ENCODE data around the gene TEX52.

The TEX52 gene

GRCh38 chr12:2857021-2857431 is at the start of gene TEX52:
TEX52 (minus strand) TSS chr12:2857039; CDS start chr12:2857026, 13 bp downstream.
- no peaks in the 10 kb centered on the region for H3K79me2 ChIP-seq (ENCODE audit: insufficient read depth, low read length)
- peaks cover 39% of the 10 kb centered on the region for H3K36me3 ChIP-seq (ENCODE audit: insufficient read depth, low read length)
- no peak within 1 kb of the TSS for H2AFZ ChIP-seq (ENCODE audit: low read depth, low read length)
- H3K4me3 ChIP-seq (ENCODE audit: low read depth in 1 of 2, low read length in 2 of 2): no peak within 1 kb of the TSS
- H3K4me1 ChIP-seq (ENCODE audit: insufficient read depth, low read length): no peaks in the 10 kb centered on the region
- H3K9ac ChIP-seq (ENCODE audit: low read depth, low read length): no peak within 1 kb of the TSS
- no peak within 1 kb of the TSS for H3K4me2 ChIP-seq (ENCODE audit: insufficient read depth, low read length)
- H3K9me3 ChIP-seq (ENCODE audit: insufficient read depth, low read length, severe bottlenecking): no peaks in the 10 kb centered on the region
- TF ChIP-seq CTCF (IDR thresholded peaks at IDR 0.05; ENCODE audit: borderline replicate concordance, extremely low read depth, low read length, poor library complexity, severe bottlenecking) (no peak), EZH2 (IDR thresholded peaks at IDR 0.05; ENCODE audit: borderline replicate concordance, low read depth, low read length, severe bottlenecking) (no peak)
- H4K20me1 ChIP-seq (ENCODE audit: insufficient read depth, low read length): peaks cover 12% of the 10 kb centered on the region; the same call in 1 of the 2 replicates
- no peak for DNase-seq
- peak; percentile 29 for ATAC-seq (ENCODE audit: insufficient read depth, low read depth)
- H3K27me3 ChIP-seq (ENCODE audit: insufficient read depth, low read length, poor library complexity): no peaks in the 10 kb centered on the region
- no peak within 1 kb of the TSS for H3K27ac ChIP-seq (ENCODE audit: low read length)

GRCh38 chr12:2904260-2904659 is 47.4 kb upstream of the TEX52 start:
- peaks cover 8% of the 10 kb centered on the region; the same call in 1 of the 2 replicates for H3K79me2 ChIP-seq (ENCODE audit: insufficient read depth, low read length)
- no peak overlapping the region for H2AFZ ChIP-seq (ENCODE audit: low read depth, low read length)
- no peaks in the 10 kb centered on the region for H3K27me3 ChIP-seq (ENCODE audit: insufficient read depth, low read length, poor library complexity)
- no peak overlapping the region for H3K4me2 ChIP-seq (ENCODE audit: insufficient read depth, low read length)
- H3K9ac ChIP-seq (ENCODE audit: low read depth, low read length): no peak overlapping the region
- H3K9me3 ChIP-seq (ENCODE audit: insufficient read depth, low read length, severe bottlenecking): no peaks in the 10 kb centered on the region
- H3K27ac ChIP-seq (ENCODE audit: low read length): no peak overlapping the region
- TF ChIP-seq CTCF (IDR thresholded peaks at IDR 0.05; ENCODE audit: borderline replicate concordance, extremely low read depth, low read length, poor library complexity, severe bottlenecking): no peak
- no peak for TF ChIP-seq EZH2 (IDR thresholded peaks at IDR 0.05; ENCODE audit: borderline replicate concordance, low read depth, low read length, severe bottlenecking)
- ATAC-seq (ENCODE audit: insufficient read depth, low read depth) (no peak), DNase-seq (no peak)
- H3K4me1 ChIP-seq (ENCODE audit: insufficient read depth, low read length): no peaks in the 10 kb centered on the region
- no peak overlapping the region for H3K4me3 ChIP-seq (ENCODE audit: low read depth in 1 of 2, low read length in 2 of 2)
- no peaks in the 10 kb centered on the region for H3K36me3 ChIP-seq (ENCODE audit: insufficient read depth, low read length)
- H4K20me1 ChIP-seq (ENCODE audit: insufficient read depth, low read length): no peaks in the 10 kb centered on the region; the same call in 1 of the 2 replicates

- Histone ChIP-seq H4K20me1 (ENCODE audit: insufficient read depth, low read length) (no peaks in the 10 kb centered on the region), H2AFZ (ENCODE audit: low read depth, low read length) (no peak overlapping the region), H3K9me3 (ENCODE audit: insufficient read depth, low read length, severe bottlenecking) (no peaks in the 10 kb centered on the region), H3K9ac (ENCODE audit: low read depth, low read length) (no peak overlapping the region), H3K36me3 (ENCODE audit: insufficient read depth, low read length) (no peaks in the 10 kb centered on the region), H3K4me2 (ENCODE audit: insufficient read depth, low read length) (no peak overlapping the region), H3K27me3 (ENCODE audit: insufficient read depth, low read length, poor library complexity) (no peaks in the 10 kb centered on the region), H3K27ac (ENCODE audit: low read length) (no peak overlapping the region), H3K79me2 (ENCODE audit: insufficient read depth, low read length) (peaks cover 12% of the 10 kb centered on the region; the same call in 1 of the 2 replicates), H3K4me1 (ENCODE audit: insufficient read depth, low read length) (no peaks in the 10 kb centered on the region), H3K4me3 (ENCODE audit: low read depth in 1 of 2, low read length in 2 of 2) (no peak overlapping the region)
- no peak for TF ChIP-seq EZH2 (IDR thresholded peaks at IDR 0.05; ENCODE audit: borderline replicate concordance, low read depth, low read length, severe bottlenecking)
- no peak for TF ChIP-seq CTCF (IDR thresholded peaks at IDR 0.05; ENCODE audit: borderline replicate concordance, extremely low read depth, low read length, poor library complexity, severe bottlenecking)
- DNase-seq (no peak), ATAC-seq (ENCODE audit: insufficient read depth, low read depth) (no peak)
Observed at GRCh38 chr12:2902272-2902880, 45.5 kb upstream of the TEX52 start.

All from DND-41 (cell line).